Muscle layer of duodenum (tissue), 2 donors: ENCODE results near the gene PCDHA3.
"Not testable (repeated sequence)": the region's sequence is repeated elsewhere in the genome, so short reads cannot be mapped to it uniquely, and the experiment has no call there.

Experiments
- H3K27ac ChIP-seq: one replicate; pipeline ENCODE4 v1.7.0; 2013; ENCODE audit warnings: mild to moderate bottlenecking, low read length
- H3K27me3 ChIP-seq: one replicate; pipeline ENCODE4 v1.7.0; 2013; ENCODE audit warnings: low read depth, mild to moderate bottlenecking, control low read depth, low read length
- H3K36me3 ChIP-seq, 2 donors: one replicate each; pipeline ENCODE4 v1.7.0; 2013; ENCODE audit warnings: low read length in 2 of 2, control low read depth in 1 of 2, mild to moderate bottlenecking in 1 of 2; ENCODE audit not compliant: insufficient read depth in 2 of 2, control insufficient read depth in 1 of 2
- H3K4me1 ChIP-seq, 2 donors: one replicate each; pipeline ENCODE4 v1.7.0; 2013; ENCODE audit warnings: low read length in 2 of 2, mild to moderate bottlenecking in 2 of 2, control low read depth in 1 of 2, moderate library complexity in 1 of 2; ENCODE audit not compliant: insufficient read depth in 2 of 2, control insufficient read depth in 1 of 2
- H3K4me3 ChIP-seq, 2 donors: one replicate each; pipeline ENCODE4 v1.7.0; 2013; ENCODE audit warnings: low read length in 2 of 2, low read depth in 1 of 2, mild to moderate bottlenecking in 1 of 2
- H3K9me3 ChIP-seq, 2 donors: one replicate each; pipeline ENCODE4 v1.7.0; 2013; ENCODE audit warnings: low read length in 2 of 2, control low read depth in 1 of 2, mild to moderate bottlenecking in 1 of 2; ENCODE audit not compliant: control insufficient read depth in 1 of 2
- donor health status: healthy.

PCDHA3 gene

GRCh38 chr5:140795259-140795641 lies 5.6 kb upstream of the PCDHA3 start:
- H3K4me3 ChIP-seq, result peak overlapping the region in 1 of 2 donors; percentile 48
- H3K27me3 ChIP-seq, result no peaks in the 10 kb centered on the region
- peaks cover 28 to 43% of the 10 kb centered on the region in 2 donors for H3K9me3 ChIP-seq
- H3K36me3 ChIP-seq, result no peaks in the 10 kb centered on the region
- H3K4me1 ChIP-seq, result no peaks in the 10 kb centered on the region
- no peak overlapping the region for H3K27ac ChIP-seq

DNA sequence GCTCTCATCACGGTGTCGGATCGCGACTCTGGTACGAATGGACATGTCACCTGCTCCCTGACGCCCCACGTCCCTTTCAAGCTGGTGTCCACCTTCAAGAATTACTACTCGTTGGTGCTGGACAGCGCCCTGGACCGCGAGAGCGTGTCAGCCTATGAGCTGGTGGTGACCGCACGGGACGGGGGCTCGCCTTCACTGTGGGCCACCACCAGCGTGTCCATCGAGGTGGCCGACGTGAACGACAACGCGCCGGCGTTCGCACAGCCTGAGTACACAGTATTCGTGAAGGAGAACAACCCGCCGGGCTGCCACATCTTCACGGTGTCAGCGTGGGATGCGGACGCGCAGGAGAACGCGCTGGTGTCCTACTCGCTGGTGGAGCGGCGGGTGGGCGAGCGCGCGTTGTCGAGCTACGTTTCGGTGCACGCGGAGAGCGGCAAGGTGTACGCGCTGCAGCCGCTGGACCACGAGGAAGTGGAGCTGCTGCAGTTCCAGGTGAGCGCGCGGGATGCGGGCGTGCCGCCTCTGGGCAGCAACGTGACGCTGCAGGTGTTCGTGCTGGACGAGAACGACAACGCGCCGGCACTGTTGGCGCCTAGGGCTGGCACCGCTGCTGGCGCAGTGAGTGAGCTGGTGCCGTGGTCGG lies 4.7 kb upstream of the PCDHA3 start:
- Histone ChIP-seq H3K4me3 (peak overlapping the region in 1 of 2 donors; percentile 48), H3K9me3 (peaks cover 23 to 41% of the 10 kb centered on the region in 2 donors)
- not testable (repeated sequence) for H3K4me1 ChIP-seq, H3K36me3 ChIP-seq, H3K27me3 ChIP-seq, H3K27ac ChIP-seq

DNA sequence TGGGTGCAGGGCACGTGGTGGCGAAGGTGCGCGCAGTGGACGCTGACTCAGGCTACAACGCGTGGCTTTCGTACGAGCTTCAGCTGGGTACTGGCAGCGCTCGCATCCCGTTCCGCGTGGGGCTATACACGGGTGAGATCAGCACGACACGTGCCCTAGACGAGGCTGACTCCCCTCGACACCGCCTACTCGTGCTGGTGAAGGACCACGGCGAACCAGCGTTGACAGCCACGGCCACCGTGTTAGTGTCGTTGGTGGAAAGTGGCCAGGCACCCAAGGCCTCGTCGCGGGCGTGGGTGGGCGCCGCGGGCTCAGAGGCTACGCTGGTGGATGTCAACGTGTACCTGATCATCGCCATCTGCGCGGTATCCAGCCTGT lies 4.2 kb upstream of the PCDHA3 start:
- Histone ChIP-seq H3K27ac (no peak overlapping the region), H3K4me1 (no peaks in the 10 kb centered on the region), H3K27me3 (no peaks in the 10 kb centered on the region), H3K4me3 (peak overlapping the region in 1 of 2 donors; percentile 33), H3K36me3 (no peaks in the 10 kb centered on the region), H3K9me3 (peaks cover 26 to 46% of the 10 kb centered on the region in 2 donors)

GRCh38 chr5:140801494-140801841 lies 611 bp downstream of the PCDHA3 start:
- Histone ChIP-seq H3K27ac (no peak overlapping the region), H3K9me3 (peaks cover 7 to 34% of the 10 kb centered on the region in 2 donors), H3K4me3 (peak overlapping the region in 1 of 2 donors; percentile 63)

DNA sequence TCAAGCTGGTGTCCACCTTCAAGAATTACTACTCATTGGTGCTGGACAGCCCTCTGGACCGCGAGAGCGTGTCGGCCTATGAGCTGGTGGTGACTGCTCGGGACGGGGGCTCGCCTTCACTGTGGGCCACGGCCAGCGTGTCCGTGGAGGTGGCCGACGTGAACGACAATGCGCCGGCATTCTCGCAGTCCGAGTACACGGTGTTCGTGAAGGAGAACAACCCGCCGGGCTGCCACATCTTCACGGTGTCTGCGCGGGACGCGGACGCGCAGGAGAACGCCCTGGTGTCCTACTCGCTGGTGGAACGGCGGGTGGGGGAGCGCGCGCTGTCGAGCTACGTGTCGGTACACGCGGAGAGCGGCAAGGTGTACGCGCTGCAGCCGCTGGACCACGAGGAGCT lies 1.5 kb downstream of the PCDHA3 start:
- Histone ChIP-seq H3K4me3 (peak overlapping the region in 1 of 2 donors; percentile 23), H3K9me3 (peaks cover 7 to 36% of the 10 kb centered on the region in 2 donors)
- H3K27me3 ChIP-seq, result not testable (repeated sequence)

More at GRCh38 chr5:140801494-140801841, 611 bp downstream of the PCDHA3 start:
- Histone ChIP-seq H3K4me1 (no peaks in the 10 kb centered on the region), H3K27me3 (no peaks in the 10 kb centered on the region), H3K36me3 (no peaks in the 10 kb centered on the region)

GRCh38 chr5:140802781-140803271 lies 2.0 kb downstream of the PCDHA3 start:
- Histone ChIP-seq H3K4me1 (no peaks in the 10 kb centered on the region), H3K27ac (no peak overlapping the region), H3K36me3 (no peaks in the 10 kb centered on the region), H3K9me3 (peaks cover 7 to 41% of the 10 kb centered on the region in 2 donors), H3K27me3 (no peaks in the 10 kb centered on the region), H3K4me3 (peak overlapping the region in 1 of 2 donors; percentile 23)

More for the DNA sequence above, 1.5 kb downstream of the PCDHA3 start:
- not testable (repeated sequence) for H3K36me3 ChIP-seq, H3K4me1 ChIP-seq, H3K27ac ChIP-seq

DNA sequence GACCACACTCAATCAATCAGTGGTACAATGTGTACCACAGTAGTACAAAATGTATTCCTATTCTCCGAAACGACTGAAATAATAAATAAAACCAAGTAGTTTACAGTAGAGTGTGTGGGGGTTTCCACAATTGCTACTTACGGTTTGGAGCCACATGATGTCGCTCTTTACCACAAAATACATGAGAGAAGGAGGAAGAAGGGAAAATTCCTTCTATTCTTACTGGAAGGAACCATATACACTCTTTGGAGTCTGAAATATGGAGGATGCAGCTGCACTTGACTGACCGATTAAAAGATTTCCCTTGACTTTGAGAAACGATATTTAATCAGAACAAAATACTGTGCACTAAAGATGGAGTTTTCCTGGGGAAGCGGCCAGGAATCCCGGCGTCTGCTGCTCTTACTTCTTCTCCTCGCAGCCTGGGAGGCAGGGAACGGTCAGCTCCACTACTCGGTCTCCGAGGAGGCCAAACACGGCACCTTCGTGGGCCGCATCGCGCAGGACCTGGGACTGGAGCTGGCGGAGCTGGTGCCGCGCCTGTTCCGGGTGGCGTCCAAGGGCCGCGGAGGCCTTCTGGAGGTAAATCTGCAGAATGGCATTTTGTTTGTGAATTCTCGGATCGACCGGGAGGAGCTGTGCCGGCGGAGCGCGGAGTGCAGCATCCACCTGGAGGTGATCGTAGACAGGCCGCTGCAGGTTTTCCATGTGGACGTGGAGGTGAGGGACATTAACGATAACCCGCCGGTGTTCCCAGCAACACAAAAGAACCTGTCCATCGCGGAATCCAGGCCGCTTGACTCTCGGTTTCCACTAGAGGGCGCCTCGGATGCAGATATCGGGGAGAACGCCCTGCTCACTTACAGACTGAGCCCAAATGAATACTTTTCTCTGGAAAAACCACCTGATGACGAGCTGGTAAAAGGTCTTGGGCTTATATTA lies 6.2 kb downstream of the PCDHA3 start, which contains the start of gene PCDHA4:
Gene PCDHA4, plus strand, starts transcription at position 235 of the 942 bp plus-strand sequence.
- peaks cover under 1 to 45% of the 10 kb centered on the region in 2 donors for H3K9me3 ChIP-seq
- H3K4me1 ChIP-seq, result no peaks in the 10 kb centered on the region
- peak within 1 kb of the TSS; percentile 44 to 62 for H3K4me3 ChIP-seq
- H3K27ac ChIP-seq, result no peak within 1 kb of the TSS
- H3K27me3 ChIP-seq, result no peaks in the 10 kb centered on the region
- H3K36me3 ChIP-seq, result no peaks in the 10 kb centered on the region

GRCh38 chr5:140808241-140808888 lies 7.5 kb downstream of the PCDHA3 start:
- Histone ChIP-seq H3K4me3 (peak overlapping the region in 1 of 2 donors; percentile 20), H3K9me3 (peaks cover 0 to 34% of the 10 kb centered on the region in 2 donors)
- not testable (repeated sequence) for H3K4me1 ChIP-seq, H3K27ac ChIP-seq, H3K36me3 ChIP-seq, H3K27me3 ChIP-seq

DNA sequence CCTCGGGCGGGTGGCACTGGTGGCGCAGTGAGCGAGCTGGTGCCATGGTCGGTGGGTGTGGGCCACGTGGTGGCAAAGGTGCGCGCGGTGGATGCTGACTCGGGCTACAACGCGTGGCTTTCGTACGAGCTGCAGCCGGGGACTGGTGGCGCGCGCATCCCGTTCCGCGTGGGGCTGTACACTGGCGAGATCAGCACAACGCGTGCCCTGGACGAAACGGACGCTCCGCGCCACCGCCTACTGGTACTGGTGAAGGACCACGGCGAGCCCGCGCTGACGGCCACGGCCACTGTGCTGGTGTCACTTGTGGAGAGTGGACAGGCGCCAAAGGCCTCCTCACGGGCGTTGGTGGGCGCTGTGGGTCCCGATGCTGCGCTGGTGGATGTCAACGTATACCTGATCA lies 8.0 kb downstream of the PCDHA3 start:
- Histone ChIP-seq H3K36me3 (no peaks in the 10 kb centered on the region), H3K9me3 (peaks cover 0 to 36% of the 10 kb centered on the region in 2 donors), H3K4me1 (no peaks in the 10 kb centered on the region), H3K27me3 (no peaks in the 10 kb centered on the region), H3K4me3 (peak overlapping the region in 1 of 2 donors; percentile 20), H3K27ac (no peak overlapping the region)

DNA sequence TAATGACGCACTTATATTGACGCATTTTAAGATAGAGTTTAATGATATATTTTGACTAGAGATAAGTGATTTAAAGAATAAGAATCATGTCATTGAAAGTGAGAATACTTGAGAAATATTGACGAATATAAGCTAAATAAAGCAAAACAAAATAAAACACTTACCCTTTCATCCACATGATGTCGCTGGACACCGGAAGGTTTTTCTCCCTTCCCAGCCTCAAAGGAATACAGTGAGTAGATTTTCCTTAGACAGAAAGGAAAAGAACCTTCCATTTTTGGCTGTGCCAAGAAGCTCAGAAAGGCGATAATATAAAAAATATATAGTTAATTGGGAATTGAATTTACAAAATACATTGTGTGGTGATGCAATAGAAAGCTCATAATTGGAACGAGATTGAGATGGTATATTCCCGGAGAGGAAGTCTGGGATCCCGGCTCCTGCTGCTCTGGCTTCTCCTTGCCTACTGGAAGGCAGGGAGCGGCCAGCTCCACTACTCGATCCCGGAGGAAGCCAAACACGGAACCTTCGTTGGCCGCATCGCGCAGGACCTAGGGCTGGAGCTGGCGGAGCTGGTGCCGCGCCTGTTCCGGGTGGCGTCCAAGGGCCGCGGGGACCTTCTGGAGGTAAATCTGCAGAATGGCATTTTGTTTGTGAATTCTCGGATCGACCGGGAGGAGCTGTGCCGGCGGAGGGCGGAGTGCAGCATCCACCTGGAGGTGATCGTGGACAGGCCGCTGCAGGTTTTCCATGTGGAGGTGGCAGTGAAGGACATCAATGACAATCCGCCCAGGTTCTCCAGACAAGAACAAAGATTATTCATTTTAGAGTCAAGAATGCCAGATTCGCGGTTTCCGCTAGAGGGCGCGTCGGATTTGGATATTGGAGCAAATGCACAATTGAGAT lies 20.8 kb downstream of the PCDHA3 start, which contains the start of gene PCDHA5:
Gene PCDHA5, plus strand, starts transcription at position 239 of the 906 bp plus-strand sequence.
- peak within 1 kb of the TSS in 1 of 2 donors; percentile 42 for H3K4me3 ChIP-seq
- H3K36me3 ChIP-seq, result no peaks in the 10 kb centered on the region
- H3K27me3 ChIP-seq, result no peaks in the 10 kb centered on the region
- H3K9me3 ChIP-seq, result peaks cover 0 to 26% of the 10 kb centered on the region in 2 donors
- no peak within 1 kb of the TSS for H3K27ac ChIP-seq
- no peaks in the 10 kb centered on the region for H3K4me1 ChIP-seq
